HCT116 (cell line): ENCODE results near the gene SH3PXD2A.

ENCODE experiments used
- CEBPB ChIP-seq: IDR thresholded peaks from 2 replicates; pipeline ENCODE4 v1.6.1; 2012; ENCODE audit warnings: low read depth
- CTCF ChIP-seq, 3 experiments: fragments of 200-600 bp in 1 of 3; sonication (generic) in 1 of 3; IDR thresholded peaks in 2 of 3; conservative IDR thresholded peaks in 1 of 3; 2 replicates each; pipeline ENCODE4 v1.5.1; 2012 to 2017; ENCODE audit warnings: low read depth in 2 of 3, low read length in 2 of 3, antibody characterized with exemption in 1 of 3, borderline replicate concordance in 1 of 3, control low read depth in 1 of 3, mild to moderate bottlenecking in 1 of 3, mixed read lengths in 1 of 3, mixed run types in 1 of 3, moderate library complexity in 1 of 3; ENCODE audit not compliant: insufficient read depth in 1 of 3
- MAX ChIP-seq: IDR thresholded peaks from 2 replicates; pipeline ENCODE4 v1.6.1; 2012

GRCh38 chr10:103556383-103557007 lies 298.9 kb downstream of the SH3PXD2A start:
- TF ChIP-seq CTCF (IDR thresholded peaks at IDR 0.05 in 2 of 3, conservative IDR thresholded peaks at IDR 0.05 in 1 of 3; ENCODE audit: borderline replicate concordance in 1 of 3, insufficient read depth in 1 of 3, low read depth in 2 of 3, low read length in 2 of 3) (no peak), CEBPB (no peak), MAX (no peak)
